CD4-positive, alpha-beta T cell treated with Interleukin-4 for 4 hours (primary cell): ENCODE data around the gene CFAP210.
"Not testable (repeated sequence)": the region's sequence is repeated elsewhere in the genome, so short reads cannot be mapped to it uniquely, and the experiment has no call there.

Source experiments
- DNase-seq: peaks from one replicate; pipeline ENCODE4 v3.0.0-alpha.2; 2020

CFAP210 gene

GRCh38 chr2:169609264-169609663, 84.9 kb downstream of the CFAP210 start:
- no peak for DNase-seq

GRCh38 chr2:169599568-169599967, 94.6 kb downstream of the CFAP210 start:
- no peak for DNase-seq

DNA sequence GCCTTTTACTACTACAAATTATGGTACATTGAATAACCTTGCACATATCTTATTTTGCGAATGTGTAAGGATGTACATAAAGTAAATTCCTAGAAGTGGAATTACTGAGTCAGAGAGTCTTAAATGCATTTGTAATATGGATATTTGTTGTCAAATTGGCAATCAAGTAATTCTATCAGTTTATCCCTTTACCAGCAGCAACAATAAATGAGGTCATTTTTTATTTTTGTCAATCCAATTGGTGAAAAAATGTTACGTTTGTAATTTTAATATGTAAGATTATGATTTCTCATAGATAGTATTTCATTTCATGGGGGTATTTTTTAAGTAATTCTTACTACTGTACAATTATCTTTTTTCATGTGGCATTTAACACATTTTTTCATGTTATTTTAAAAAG, 95.2 kb downstream of the CFAP210 start:
- DNase-seq: no peak

- not testable (repeated sequence) for DNase-seq
Measured at GRCh38 chr2:169596546-169596945, 97.7 kb downstream of the CFAP210 start.
